T-cell (primary cell): Measurements from ENCODE around the gene TEDC2. TPM values are rescaled to one million over a fixed set of nuclear protein-coding genes. Genes with fewer than 3 reads are reported as not detected.

Experiments
- ATAC-seq, 4 experiments: fragments of 200-7000 bp in 3 of 4; fragments of 150-1000 bp in 1 of 4; cut with Tn5 transposase; replicated peaks in 1 of 4; 1 replicate in 3 of 4; 2 replicates in 1 of 4; pipeline ENCODE4 v1.10.0; 2021; ENCODE audit warnings: moderate library complexity in 3 of 4, mild to moderate bottlenecking in 2 of 4, moderate number of reproducible peaks in 1 of 4
- CTCF ChIA-PET, 2 donors: fragments of 300-600 bp; sonication (Branson Sonifier 250); formaldehyde crosslinking; loops; one replicate each; lab custom pipeline; 2022; ENCODE audit warnings: antibody characterized with exemption in 2 of 2; lab: Charles Lee
- POLR2A ChIA-PET, 2 donors: fragments of 300-600 bp; sonication (Branson Sonifier 250); formaldehyde crosslinking; loops; one replicate each; lab custom pipeline; 2022; ENCODE audit warnings: antibody characterized with exemption in 2 of 2; lab: Charles Lee
- DNase-seq, 35 experiments: peaks; one replicate each; pipeline versions ENCODE4 v3.0.0 to v3.0.0-alpha.2; 2013 to 2023
- H3K27ac ChIP-seq: one replicate; pipeline ENCODE4 v1.5.1; 2013; ENCODE audit warnings: low read length
- H3K27me3 ChIP-seq, 2 experiments: replicated peaks in 1 of 2; 1 replicate in 1 of 2; 2 replicates in 1 of 2; pipeline versions ENCODE4 v1.6.1 to v1.7.0; 2013; ENCODE audit warnings: low read length in 1 of 2, mixed read lengths in 1 of 2; ENCODE audit not compliant: control insufficient read depth in 2 of 2, insufficient read depth in 2 of 2; ENCODE audit errors: extremely low read depth in 1 of 2
- H3K36me3 ChIP-seq, 2 donors: 1 replicate in 1 of 2; 2 replicates in 1 of 2; pipeline versions ENCODE4 v1.6.1 to v1.7.0; 2013; ENCODE audit warnings: low read length in 1 of 2; ENCODE audit not compliant: control insufficient read depth in 2 of 2, insufficient read depth in 1 of 2; ENCODE audit errors: extremely low read depth in 1 of 2
- H3K4me1 ChIP-seq, 2 experiments: 1 replicate in 1 of 2; 2 replicates in 1 of 2; pipeline versions ENCODE4 v1.6.1 to v1.7.0; 2013; ENCODE audit warnings: low read length in 2 of 2, mixed read lengths in 1 of 2; ENCODE audit not compliant: insufficient read depth in 2 of 2, control insufficient read depth in 1 of 2; ENCODE audit errors: extremely low read depth in 1 of 2
- H3K4me3 ChIP-seq, 2 donors: 1 replicate in 1 of 2; 2 replicates in 1 of 2; pipeline versions ENCODE4 v1.5.1 to v1.7.0; 2013; ENCODE audit warnings: mild to moderate bottlenecking in 2 of 2, low read length in 1 of 2, moderate library complexity in 1 of 2; ENCODE audit not compliant: control insufficient read depth in 1 of 2; ENCODE audit errors: extremely low read depth in 1 of 2
- H3K9me3 ChIP-seq: 2 replicates; pipeline ENCODE4 v1.7.0; 2013
- H3K27ac Mint-ChIP-seq, 2 donors: one replicate each; pipeline ENCODE4 v1.8.0; 2020 to 2021; ENCODE audit warnings: mild to moderate bottlenecking in 2 of 2, mixed read lengths in 2 of 2
- H3K27me3 Mint-ChIP-seq, 2 donors: one replicate each; pipeline ENCODE4 v1.8.0; 2021 to 2022; ENCODE audit warnings: mixed read lengths in 2 of 2
- H3K36me3 Mint-ChIP-seq: one replicate; pipeline ENCODE4 v1.8.0; 2021; ENCODE audit warnings: mixed read lengths
- H3K4me1 Mint-ChIP-seq, 3 donors: one replicate each; pipeline ENCODE4 v1.8.0; 2020 to 2022; ENCODE audit warnings: mixed read lengths in 3 of 3, mild to moderate bottlenecking in 1 of 3
- H3K4me3 Mint-ChIP-seq, 3 donors: one replicate each; pipeline ENCODE4 v1.8.0; 2020 to 2022; ENCODE audit warnings: mild to moderate bottlenecking in 3 of 3, mixed read lengths in 3 of 3, moderate library complexity in 3 of 3
- H3K9me3 Mint-ChIP-seq, 3 donors: one replicate each; pipeline ENCODE4 v1.8.0; 2020 to 2022; ENCODE audit warnings: mixed read lengths in 3 of 3
- WGBS: methylation state at CpG from one replicate; pipeline ENCODE4 v1.1.5; 2013; ENCODE audit warnings: missing lambda C conversion rate; ENCODE audit not compliant: insufficient coverage; 5-methylcytosine and 5-hydroxymethylcytosine counted together
- total RNA-seq, 35 experiments: library from RNA in 6 of 35; stranded (reverse) in 6 of 35; fragments of 120-200 nt in 1 of 35; gene quantifications; one replicate each; pipeline versions ENCODE4 v1.2.1 to v1.2.4 and lab custom pipeline; 2013 to 2026

Gene TEDC2
- total RNA-seq, 5 donors from 2014 or later (not counting 1 experiment from before 2014, with no cell fraction given) = 0.85 to 1.8 (median 0.93) TPM

GRCh38 chr16:2505695-2506094 is 45.8 kb downstream of the TEDC2 start:
- ATAC-seq = no peak
- Histone ChIP-seq H3K27me3 (no peaks in the 10 kb centered on the region), H3K36me3 (no peaks in the 10 kb centered on the region), H3K4me1 (peaks cover 0 to 9% of the 10 kb centered on the region in 2 experiments), H3K9me3 (no peaks in the 10 kb centered on the region), H3K27ac (no peak overlapping the region), H3K4me3 (no peak overlapping the region)
- H3K27me3 Mint-ChIP-seq = no peaks in the 10 kb centered on the region
- no peak overlapping the region for H3K27ac Mint-ChIP-seq
- DNase-seq = no peak
- H3K4me3 Mint-ChIP-seq = no peak overlapping the region
- no peaks in the 10 kb centered on the region for H3K9me3 Mint-ChIP-seq
- CTCF ChIA-PET = no interaction called here
- H3K4me1 Mint-ChIP-seq = peaks cover 0 to 10% (median 2%) of the 10 kb centered on the region in 3 donors
- 95% methylated on average over 10 of the region's 14 CpGs for WGBS
- POLR2A ChIA-PET = no interaction called here
- H3K36me3 Mint-ChIP-seq = no peaks in the 10 kb centered on the region

- Histone ChIP-seq H3K36me3 (no peaks in the 10 kb centered on the region), H3K27me3 (peaks cover 0 to 6% of the 10 kb centered on the region in 2 experiments), H3K4me1 (no peaks in the 10 kb centered on the region), H3K9me3 (no peaks in the 10 kb centered on the region), H3K27ac (no peak overlapping the region), H3K4me3 (no peak overlapping the region)
- 57% methylated on average over 13 of the region's 14 CpGs for WGBS
- CTCF ChIA-PET = no interaction called here
- POLR2A ChIA-PET = no interaction called here
- H3K9me3 Mint-ChIP-seq = no peaks in the 10 kb centered on the region
- H3K36me3 Mint-ChIP-seq = no peaks in the 10 kb centered on the region
- no peak overlapping the region for H3K27ac Mint-ChIP-seq
- peak; percentile 11 to 43 (median 31) for ATAC-seq
- peaks cover 0 to 10% (median 4%) of the 10 kb centered on the region in 3 donors for H3K4me1 Mint-ChIP-seq
- DNase-seq = peak in 1 of 35 experiments; percentile 32
- H3K4me3 Mint-ChIP-seq = no peak overlapping the region
- no peaks in the 10 kb centered on the region for H3K27me3 Mint-ChIP-seq
Measured at GRCh38 chr16:2507052-2507659, 47.2 kb downstream of the TEDC2 start.

- no peak overlapping the region for H3K4me3 Mint-ChIP-seq
- Histone ChIP-seq H3K27me3 (peaks cover 0 to 8% of the 10 kb centered on the region in 2 experiments), H3K4me3 (no peak overlapping the region), H3K9me3 (no peaks in the 10 kb centered on the region), H3K27ac (no peak overlapping the region), H3K4me1 (peaks cover 0 to 2% of the 10 kb centered on the region in 2 experiments), H3K36me3 (no peaks in the 10 kb centered on the region)
- H3K27ac Mint-ChIP-seq = no peak overlapping the region
- 91% methylated on average over 8 of the region's 11 CpGs for whole genome bisulfite sequencing
- DNase-seq = no peak
- peaks cover 5 to 15% (median 8%) of the 10 kb centered on the region in 3 donors for H3K4me1 Mint-ChIP-seq
- no peaks in the 10 kb centered on the region for H3K27me3 Mint-ChIP-seq
- H3K36me3 Mint-ChIP-seq = no peaks in the 10 kb centered on the region
- POLR2A ChIA-PET = no interaction called here
- no peak for ATAC-seq
- H3K9me3 Mint-ChIP-seq = no peaks in the 10 kb centered on the region
- CTCF ChIA-PET = no interaction called here
Measured at GRCh38 chr16:2507665-2508064, 47.8 kb downstream of the TEDC2 start.

GRCh38 chr16:2508722-2509400 is 49.0 kb downstream of the TEDC2 start:
- ChIA-PET POLR2A (no interaction called here), CTCF (interaction anchor here in 1 of 2 donors (0.6 kb wide), 1 partner anchor 600 kb away, joined by 3 read pairs; no protein-coding TSS in a partner anchor)
- peak overlapping the region in 1 of 2 donors; percentile 23 for H3K27ac Mint-ChIP-seq
- no peaks in the 10 kb centered on the region for H3K9me3 Mint-ChIP-seq
- Histone ChIP-seq H3K36me3 (no peaks in the 10 kb centered on the region), H3K4me1 (peaks cover 0 to 10% of the 10 kb centered on the region in 2 experiments), H3K27me3 (peaks cover 0 to 13% of the 10 kb centered on the region in 2 experiments), H3K27ac (no peak overlapping the region), H3K9me3 (no peaks in the 10 kb centered on the region), H3K4me3 (no peak overlapping the region)
- no peaks in the 10 kb centered on the region for H3K36me3 Mint-ChIP-seq
- H3K27me3 Mint-ChIP-seq = no peaks in the 10 kb centered on the region
- 89% methylated on average over 14 of the region's 18 CpGs for WGBS
- ATAC-seq (no peak), DNase-seq (no peak)
- no peak overlapping the region for H3K4me3 Mint-ChIP-seq
- H3K4me1 Mint-ChIP-seq = peaks cover 11 to 23% (median 16%) of the 10 kb centered on the region in 3 donors

- Histone ChIP-seq H3K9me3 (no peaks in the 10 kb centered on the region), H3K36me3 (no peaks in the 10 kb centered on the region), H3K27me3 (peaks cover 0 to 13% of the 10 kb centered on the region in 2 experiments), H3K27ac (no peak overlapping the region), H3K4me3 (no peak overlapping the region), H3K4me1 (peaks cover 13 to 28% of the 10 kb centered on the region in 2 experiments)
- H3K4me1 Mint-ChIP-seq = peaks cover 28 to 38% (median 29%) of the 10 kb centered on the region in 3 donors
- no peaks in the 10 kb centered on the region for H3K9me3 Mint-ChIP-seq
- no peaks in the 10 kb centered on the region for H3K36me3 Mint-ChIP-seq
- H3K27me3 Mint-ChIP-seq = no peaks in the 10 kb centered on the region
- 90% methylated on average over 19 of the region's 24 CpGs for WGBS
- POLR2A ChIA-PET = no interaction called here
- DNase-seq (no peak), ATAC-seq (no peak)
- no peak overlapping the region for H3K4me3 Mint-ChIP-seq
- CTCF ChIA-PET = no interaction called here
- peak overlapping the region in 1 of 2 donors; percentile 61 for H3K27ac Mint-ChIP-seq
Measured at GRCh38 chr16:2511128-2511800, 51.4 kb downstream of the TEDC2 start.

GRCh38 chr16:2511996-2512734 is 52.3 kb downstream of the TEDC2 start:
- Histone ChIP-seq H3K9me3 (no peaks in the 10 kb centered on the region), H3K27me3 (peaks cover 0 to 13% of the 10 kb centered on the region in 2 experiments), H3K36me3 (peaks cover 0 to under 1% of the 10 kb centered on the region in 2 donors), H3K4me1 (peaks cover 22 to 37% of the 10 kb centered on the region in 2 experiments), H3K4me3 (no peak overlapping the region), H3K27ac (no peak overlapping the region)
- H3K27me3 Mint-ChIP-seq = no peaks in the 10 kb centered on the region
- H3K4me1 Mint-ChIP-seq = peaks cover 37 to 45% (median 38%) of the 10 kb centered on the region in 3 donors
- 93% methylated on average over 15 of the region's 17 CpGs for WGBS
- DNase-seq (no peak), ATAC-seq (no peak)
- CTCF ChIA-PET = no interaction called here
- peaks cover 3% of the 10 kb centered on the region for H3K36me3 Mint-ChIP-seq
- H3K4me3 Mint-ChIP-seq = peak overlapping the region; percentile 52 to 87 (median 84)
- H3K27ac Mint-ChIP-seq = peak overlapping the region; percentile 90 to 92
- H3K9me3 Mint-ChIP-seq = no peaks in the 10 kb centered on the region
- POLR2A ChIA-PET = interaction anchor here in 1 of 2 donors (0.6 kb wide), 1 partner anchor 68 kb away, joined by 3 read pairs; no protein-coding TSS in a partner anchor
